IPS-20b (cell line): Measurements from ENCODE around the gene RFK.

ENCODE experiments used
- H3K27ac ChIP-seq: one replicate; pipeline ENCODE4 v1.5.1; 2013; ENCODE audit warnings: low read length
- H3K27me3 ChIP-seq: 2 replicates; pipeline ENCODE4 v1.6.1; 2013; ENCODE audit warnings: mild to moderate bottlenecking, low read length, inconsistent platforms; ENCODE audit not compliant: insufficient read depth
- H3K36me3 ChIP-seq: 2 replicates; pipeline ENCODE4 v1.6.1; 2013; ENCODE audit warnings: low read depth, mild to moderate bottlenecking, inconsistent platforms, low read length, moderate library complexity; ENCODE audit not compliant: insufficient read depth
- H3K4me1 ChIP-seq: 2 replicates; pipeline ENCODE4 v1.6.1; 2013; ENCODE audit warnings: mild to moderate bottlenecking, control low read depth, inconsistent platforms, low read length, moderate library complexity; ENCODE audit not compliant: insufficient read depth
- H3K4me3 ChIP-seq: 2 replicates; pipeline ENCODE4 v1.5.1; 2013; ENCODE audit warnings: mild to moderate bottlenecking, low read length, inconsistent platforms
- H3K9ac ChIP-seq: 2 replicates; pipeline ENCODE4 v1.6.1; 2013; ENCODE audit warnings: low read depth, mild to moderate bottlenecking, inconsistent platforms, low read length, moderate library complexity
- H3K9me3 ChIP-seq: 2 replicates; pipeline ENCODE4 v1.6.1; 2013; ENCODE audit warnings: mild to moderate bottlenecking, low read depth, low read length, inconsistent platforms; ENCODE audit not compliant: insufficient read depth

Gene RFK

DNA sequence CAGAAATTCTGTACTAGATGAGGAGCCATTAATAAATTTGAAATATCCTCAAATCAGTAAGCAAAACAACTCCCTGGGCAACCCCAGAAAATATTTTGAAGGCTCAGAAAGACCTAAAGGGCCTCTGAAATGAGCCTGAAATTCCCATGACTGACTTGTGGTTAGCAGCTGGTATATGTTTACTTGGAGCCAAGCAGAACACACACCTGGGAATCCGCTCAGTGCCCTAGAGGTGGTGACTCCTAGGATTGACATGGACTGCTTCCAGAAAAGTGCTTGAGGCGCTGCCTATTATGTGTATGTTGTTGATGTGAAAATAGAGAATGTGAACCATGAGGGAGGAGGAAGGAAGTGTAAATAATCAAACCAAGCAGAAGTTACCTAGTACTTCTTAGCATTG is 14.7 kb downstream of the RFK start:
- Histone ChIP-seq H3K9ac (no peak overlapping the region), H3K27me3 (no peaks in the 10 kb centered on the region), H3K4me1 (no peaks in the 10 kb centered on the region; the same call in 1 of the 2 replicates), H3K27ac (no peak overlapping the region), H3K9me3 (no peaks in the 10 kb centered on the region), H3K36me3 (no peaks in the 10 kb centered on the region), H3K4me3 (no peak overlapping the region)

DNA sequence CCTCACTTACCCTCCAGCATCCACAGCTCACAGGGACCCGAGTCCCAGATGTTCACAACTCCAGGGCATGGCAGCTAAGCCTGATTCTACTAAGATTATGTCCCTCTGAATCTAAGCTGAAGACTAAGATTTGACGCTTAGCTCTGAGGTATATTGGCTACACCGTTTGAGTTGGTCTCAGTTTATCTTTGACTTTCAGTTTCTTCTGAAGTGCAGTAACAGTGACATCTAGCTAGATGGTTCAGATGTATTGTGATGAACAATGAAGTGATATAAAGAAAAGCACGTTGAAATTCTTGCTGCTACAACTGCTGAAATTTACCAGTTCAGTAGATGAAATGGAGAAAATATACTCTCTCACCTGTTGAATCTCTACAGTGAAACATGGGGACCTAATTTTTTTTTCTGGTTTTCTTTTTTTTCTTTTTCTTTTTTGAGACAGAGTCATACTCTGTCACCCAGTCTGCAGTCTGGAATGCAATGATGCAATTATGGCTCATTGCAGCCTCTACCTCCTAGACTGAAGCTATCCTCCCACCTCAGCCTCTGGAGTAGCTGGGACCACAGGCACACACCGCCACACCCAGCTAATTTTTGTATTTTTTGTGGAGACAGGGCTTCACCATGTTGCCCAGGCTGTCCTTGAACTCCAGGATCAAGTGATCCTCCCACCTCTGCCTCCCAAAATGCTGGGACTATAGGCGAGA is 15.7 kb downstream of the RFK start:
- Histone ChIP-seq H3K27me3 (no peaks in the 10 kb centered on the region), H3K9me3 (no peaks in the 10 kb centered on the region), H3K4me3 (no peak overlapping the region), H3K4me1 (peaks cover 3% of the 10 kb centered on the region; the same call in 1 of the 2 replicates), H3K27ac (no peak overlapping the region), H3K36me3 (no peaks in the 10 kb centered on the region), H3K9ac (no peak overlapping the region)

GRCh38 chr9:76377791-76378190 is 16.4 kb downstream of the RFK start:
- Histone ChIP-seq H3K9ac (no peak overlapping the region), H3K4me1 (peaks cover 4% of the 10 kb centered on the region; the same call in 1 of the 2 replicates), H3K4me3 (no peak overlapping the region), H3K27ac (no peak overlapping the region), H3K36me3 (no peaks in the 10 kb centered on the region), H3K9me3 (no peaks in the 10 kb centered on the region), H3K27me3 (no peaks in the 10 kb centered on the region)

- Histone ChIP-seq H3K36me3 (no peaks in the 10 kb centered on the region), H3K4me3 (no peak overlapping the region), H3K27me3 (no peaks in the 10 kb centered on the region), H3K4me1 (peaks cover 6% of the 10 kb centered on the region; the same call in 1 of the 2 replicates), H3K9ac (no peak overlapping the region), H3K9me3 (no peaks in the 10 kb centered on the region), H3K27ac (no peak overlapping the region)
These were observed 19.3 kb downstream of the RFK start for GRCh38 chr9:76374783-76375559.

DNA sequence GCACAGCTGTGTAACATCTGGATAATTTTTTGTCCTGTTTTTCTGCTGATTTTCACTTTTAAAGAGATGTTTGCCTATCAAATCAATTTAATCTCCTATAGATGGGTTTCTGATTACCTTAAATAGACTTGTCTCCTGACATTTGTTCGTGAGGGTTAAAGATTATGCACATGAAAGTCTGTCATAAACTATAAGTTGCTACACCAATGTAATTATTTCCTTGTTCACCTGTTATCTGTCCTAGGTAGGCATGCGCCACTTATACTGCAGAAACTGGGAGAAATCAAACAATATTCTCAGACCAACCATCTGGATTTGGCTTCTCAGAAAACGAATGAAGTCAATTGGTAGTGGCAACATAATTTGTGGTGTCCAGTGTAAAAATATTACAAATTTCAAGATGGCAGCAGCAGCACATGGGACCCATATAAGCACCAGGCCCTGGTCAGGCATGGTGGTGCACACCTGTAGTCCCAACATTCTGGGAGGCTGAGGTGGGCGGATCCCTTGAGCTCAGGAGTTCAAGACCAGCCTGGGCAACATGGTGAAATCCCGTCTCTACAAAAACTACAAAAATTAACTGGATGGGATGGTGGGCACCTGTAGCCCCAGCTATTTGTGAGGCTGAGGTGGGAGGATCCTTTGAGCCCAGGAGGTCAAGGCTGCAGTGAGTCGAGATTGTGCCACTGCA is 20.3 kb downstream of the RFK start:
- Histone ChIP-seq H3K36me3 (no peaks in the 10 kb centered on the region), H3K4me1 (peaks cover 6% of the 10 kb centered on the region; the same call in 1 of the 2 replicates), H3K9ac (no peak overlapping the region)

DNA sequence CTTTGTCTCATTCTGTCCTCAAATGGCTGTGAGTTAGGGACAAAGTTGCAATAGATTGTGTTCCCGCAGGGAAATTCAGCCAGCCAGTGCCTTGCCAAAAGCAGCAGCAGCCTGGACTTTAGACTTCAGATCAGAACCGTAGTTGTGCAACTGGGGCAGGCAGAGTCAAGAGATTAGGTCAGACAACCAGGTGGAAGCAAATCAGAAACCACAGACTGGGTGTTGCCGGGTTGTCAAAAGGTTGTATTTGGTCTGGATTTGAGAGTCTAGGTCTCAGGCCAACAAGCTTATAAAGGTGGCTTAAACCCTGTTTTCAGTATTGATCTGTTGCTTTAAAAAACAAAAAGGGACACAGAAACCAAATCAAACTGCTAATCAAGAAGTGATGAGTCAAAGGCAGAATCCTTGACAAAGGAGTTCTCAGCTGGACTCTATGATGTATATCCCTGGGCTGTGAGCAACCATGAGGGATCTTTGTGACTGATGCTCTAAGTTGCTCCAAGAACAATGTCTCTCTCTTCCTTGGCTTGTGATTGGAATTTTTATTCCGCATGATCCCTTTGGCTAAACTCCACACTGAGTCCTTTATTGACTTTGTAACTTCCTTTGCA is 20.9 kb downstream of the RFK start:
- Histone ChIP-seq H3K4me3 (no peak overlapping the region), H3K9ac (no peak overlapping the region), H3K36me3 (no peaks in the 10 kb centered on the region), H3K4me1 (peaks cover 6% of the 10 kb centered on the region; the same call in 1 of the 2 replicates), H3K27me3 (no peaks in the 10 kb centered on the region), H3K27ac (no peak overlapping the region), H3K9me3 (no peaks in the 10 kb centered on the region)

More for the DNA sequence above, 20.3 kb downstream of the RFK start:
- H3K9me3 ChIP-seq = no peaks in the 10 kb centered on the region
- no peak overlapping the region for H3K27ac ChIP-seq
- no peaks in the 10 kb centered on the region for H3K27me3 ChIP-seq
- H3K4me3 ChIP-seq = no peak overlapping the region

- H3K4me3 ChIP-seq = no peak overlapping the region
- H3K9me3 ChIP-seq = no peaks in the 10 kb centered on the region
- no peak overlapping the region for H3K9ac ChIP-seq
- no peaks in the 10 kb centered on the region for H3K36me3 ChIP-seq
- no peak overlapping the region for H3K27ac ChIP-seq
- H3K4me1 ChIP-seq = peaks cover 6% of the 10 kb centered on the region; the same call in 1 of the 2 replicates
- H3K27me3 ChIP-seq = no peaks in the 10 kb centered on the region
These were observed 21.9 kb downstream of the RFK start for GRCh38 chr9:76372336-76372735.

DNA sequence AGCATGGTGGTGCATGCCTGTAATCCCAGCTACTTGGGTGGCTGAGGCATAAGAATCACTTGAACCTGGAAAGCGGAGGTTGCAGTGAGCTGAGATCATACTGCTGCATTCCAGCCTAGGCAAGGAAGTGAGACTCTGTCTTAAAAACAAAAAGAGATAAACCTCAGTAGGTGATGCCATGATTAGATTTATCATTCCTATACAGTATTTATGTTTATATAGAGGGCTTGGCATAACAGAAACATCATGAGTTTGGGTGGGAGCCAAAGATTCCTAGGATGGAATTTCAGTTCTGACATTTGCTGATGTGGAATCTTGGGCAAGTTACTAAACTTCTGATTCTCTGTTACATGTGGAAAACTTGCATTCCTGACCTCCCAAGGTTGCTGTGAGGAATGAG is 22.3 kb downstream of the RFK start:
- no peak overlapping the region for H3K27ac ChIP-seq
- H3K36me3 ChIP-seq = no peaks in the 10 kb centered on the region
- no peaks in the 10 kb centered on the region for H3K27me3 ChIP-seq
- H3K4me3 ChIP-seq = no peak overlapping the region
- H3K9me3 ChIP-seq = no peaks in the 10 kb centered on the region
- peaks cover 6% of the 10 kb centered on the region; the same call in 1 of the 2 replicates for H3K4me1 ChIP-seq
- H3K9ac ChIP-seq = no peak overlapping the region

DNA sequence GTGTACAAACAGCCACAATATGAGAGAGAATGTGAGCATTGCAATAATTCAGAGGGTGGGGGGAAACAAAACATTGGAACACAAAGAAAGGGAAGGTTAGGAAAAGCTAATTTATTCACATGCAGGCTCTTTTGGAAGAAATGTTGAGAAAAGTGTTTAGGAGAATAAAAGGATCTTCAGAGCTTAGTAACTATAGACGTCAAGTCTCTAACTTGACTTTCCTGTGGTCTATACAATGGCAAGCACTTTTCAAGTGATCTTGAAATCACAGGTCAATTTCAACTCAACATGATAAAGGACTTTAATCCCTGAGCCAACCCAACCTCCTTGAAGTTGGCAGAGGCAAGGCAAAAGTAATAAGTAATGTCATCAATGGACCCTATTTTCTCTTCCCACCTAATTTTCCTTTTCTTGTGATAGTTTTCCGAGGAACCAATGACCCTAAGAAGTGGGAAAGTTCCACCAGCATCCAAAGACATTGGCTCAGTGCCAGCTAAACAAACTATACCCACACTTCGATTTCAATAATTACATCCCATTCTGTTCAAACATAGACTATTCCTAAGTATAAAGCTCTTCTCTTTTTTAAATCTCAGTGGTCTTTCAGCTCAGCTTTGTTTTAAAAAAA is 23.7 kb downstream of the RFK start:
- H3K9me3 ChIP-seq = no peaks in the 10 kb centered on the region
- no peak overlapping the region for H3K9ac ChIP-seq
- H3K36me3 ChIP-seq = no peaks in the 10 kb centered on the region
- H3K27me3 ChIP-seq = no peaks in the 10 kb centered on the region
- no peak overlapping the region for H3K27ac ChIP-seq
- no peak overlapping the region for H3K4me3 ChIP-seq
- H3K4me1 ChIP-seq = peaks cover 6% of the 10 kb centered on the region; the same call in 1 of the 2 replicates

GRCh38 chr9:76369583-76369982 is 24.6 kb downstream of the RFK start:
- H3K36me3 ChIP-seq = no peaks in the 10 kb centered on the region
- no peak overlapping the region for H3K9ac ChIP-seq
- H3K9me3 ChIP-seq = no peaks in the 10 kb centered on the region
- H3K4me3 ChIP-seq = no peak overlapping the region
- peaks cover 6% of the 10 kb centered on the region; the same call in 1 of the 2 replicates for H3K4me1 ChIP-seq
- H3K27ac ChIP-seq = no peak overlapping the region
- no peaks in the 10 kb centered on the region for H3K27me3 ChIP-seq

GRCh38 chr9:76366275-76366674 is 28.0 kb downstream of the RFK start:
- Histone ChIP-seq H3K4me1 (no peaks in the 10 kb centered on the region; the same call in 1 of the 2 replicates), H3K9me3 (no peaks in the 10 kb centered on the region), H3K36me3 (no peaks in the 10 kb centered on the region), H3K27me3 (no peaks in the 10 kb centered on the region), H3K4me3 (no peak overlapping the region), H3K27ac (no peak overlapping the region), H3K9ac (no peak overlapping the region)
